Lower leg skin (tissue), 3 donors: ENCODE data around the gene CFAP65.

Experiments used
- POLR2A ChIP-seq, 2 donors: fragments of 450-650 bp; IDR thresholded peaks; one replicate each; pipeline ENCODE4 v1.6.1; 2016 to 2017; ENCODE audit warnings: antibody characterized with exemption in 2 of 2, mild to moderate bottlenecking in 1 of 2, moderate library complexity in 1 of 2
- TF ChIP-seq, protein P1 (sequence below), 3 donors: fragments of 450-650 bp; IDR thresholded peaks; one replicate each; pipeline ENCODE4 v1.5.1; 2016; ENCODE audit warnings: antibody characterized with exemption in 3 of 3, mild to moderate bottlenecking in 3 of 3, moderate library complexity in 2 of 3

DNA sequence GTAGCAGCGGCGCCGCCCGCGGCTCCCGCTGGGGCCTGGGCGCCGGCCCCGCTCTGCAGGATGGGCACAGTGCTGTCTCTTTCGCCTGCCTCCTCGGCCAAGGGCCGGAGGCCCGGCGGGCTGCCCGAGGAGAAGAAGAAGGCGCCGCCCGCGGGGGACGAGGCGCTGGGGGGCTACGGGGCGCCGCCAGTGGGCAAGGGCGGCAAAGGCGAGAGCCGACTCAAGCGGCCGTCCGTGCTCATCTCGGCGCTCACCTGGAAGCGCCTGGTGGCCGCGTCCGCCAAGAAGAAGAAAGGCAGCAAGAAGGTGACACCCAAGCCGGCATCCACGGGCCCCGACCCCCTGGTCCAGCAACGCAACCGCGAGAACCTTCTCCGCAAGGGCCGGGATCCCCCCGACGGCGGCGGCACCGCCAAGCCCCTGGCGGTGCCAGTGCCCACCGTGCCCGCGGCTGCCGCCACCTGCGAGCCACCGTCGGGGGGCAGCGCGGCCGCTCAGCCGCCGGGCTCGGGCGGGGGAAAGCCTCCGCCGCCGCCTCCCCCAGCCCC lies 81.5 kb downstream of the CFAP65 start:
- TF ChIP-seq, protein P1, sequence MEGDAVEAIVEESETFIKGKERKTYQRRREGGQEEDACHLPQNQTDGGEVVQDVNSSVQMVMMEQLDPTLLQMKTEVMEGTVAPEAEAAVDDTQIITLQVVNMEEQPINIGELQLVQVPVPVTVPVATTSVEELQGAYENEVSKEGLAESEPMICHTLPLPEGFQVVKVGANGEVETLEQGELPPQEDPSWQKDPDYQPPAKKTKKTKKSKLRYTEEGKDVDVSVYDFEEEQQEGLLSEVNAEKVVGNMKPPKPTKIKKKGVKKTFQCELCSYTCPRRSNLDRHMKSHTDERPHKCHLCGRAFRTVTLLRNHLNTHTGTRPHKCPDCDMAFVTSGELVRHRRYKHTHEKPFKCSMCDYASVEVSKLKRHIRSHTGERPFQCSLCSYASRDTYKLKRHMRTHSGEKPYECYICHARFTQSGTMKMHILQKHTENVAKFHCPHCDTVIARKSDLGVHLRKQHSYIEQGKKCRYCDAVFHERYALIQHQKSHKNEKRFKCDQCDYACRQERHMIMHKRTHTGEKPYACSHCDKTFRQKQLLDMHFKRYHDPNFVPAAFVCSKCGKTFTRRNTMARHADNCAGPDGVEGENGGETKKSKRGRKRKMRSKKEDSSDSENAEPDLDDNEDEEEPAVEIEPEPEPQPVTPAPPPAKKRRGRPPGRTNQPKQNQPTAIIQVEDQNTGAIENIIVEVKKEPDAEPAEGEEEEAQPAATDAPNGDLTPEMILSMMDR (IDR thresholded peaks at IDR 0.05): no peak
- TF ChIP-seq POLR2A (IDR thresholded peaks at IDR 0.05): no peak
